Astrocyte (in vitro differentiated cells and primary cell): ENCODE results near the gene SH3BGRL. TPM values are rescaled to one million over a fixed set of nuclear protein-coding genes. Genes with fewer than 3 reads are reported as not detected.

Experiments
- DNase-seq: peaks from one replicate; pipeline ENCODE4 v3.0.0-alpha.2; 2010; ENCODE audit warnings: low read depth
- FAIRE-seq: peaks from 2 replicates; lab custom pipeline; 2011; peaks lifted over from hg19 to GRCh38; lab: Jason Lieb, UNC
- H2AFZ ChIP-seq: 2 replicates; pipeline ENCODE4 v1.6.0; 2012; ENCODE audit warnings: low read depth, low read length, inconsistent platforms
- H3K27ac ChIP-seq: 2 replicates; pipeline ENCODE4 v1.5.1; 2011; ENCODE audit warnings: low read depth, low read length, inconsistent platforms
- H3K27me3 ChIP-seq: 2 replicates; pipeline ENCODE4 v1.6.0; 2011; ENCODE audit warnings: low read length, inconsistent platforms; ENCODE audit not compliant: insufficient read depth
- H3K36me3 ChIP-seq: 2 replicates; pipeline ENCODE4 v1.5.1; 2011; ENCODE audit warnings: low read length, inconsistent platforms; ENCODE audit not compliant: insufficient read depth
- H3K4me1 ChIP-seq: 2 replicates; pipeline ENCODE4 v1.5.1; 2011; ENCODE audit warnings: low read length, inconsistent platforms; ENCODE audit not compliant: insufficient read depth
- H3K4me2 ChIP-seq: 2 replicates; pipeline ENCODE4 v1.6.0; 2012; ENCODE audit warnings: low read length, inconsistent platforms
- H3K4me3 ChIP-seq: 2 replicates; pipeline ENCODE4 v1.5.1; 2011; ENCODE audit warnings: low read depth, mild to moderate bottlenecking, low read length, inconsistent platforms; ENCODE audit not compliant: insufficient read depth
- H3K79me2 ChIP-seq: 2 replicates; pipeline ENCODE4 v1.6.0; 2012; ENCODE audit warnings: mild to moderate bottlenecking, low read length, inconsistent platforms; ENCODE audit not compliant: insufficient read depth
- H3K9ac ChIP-seq: 2 replicates; pipeline ENCODE4 v1.6.0; 2012; ENCODE audit warnings: mild to moderate bottlenecking, low read length, inconsistent platforms
- H3K9me3 ChIP-seq: 2 replicates; pipeline ENCODE4 v1.5.1; 2012; ENCODE audit warnings: low read depth, mild to moderate bottlenecking, low read length, inconsistent platforms; ENCODE audit not compliant: insufficient read depth
- H4K20me1 ChIP-seq: 2 replicates; pipeline ENCODE4 v1.6.0; 2012; ENCODE audit warnings: low read length, inconsistent platforms; ENCODE audit not compliant: insufficient read depth
- H3K27ac Mint-ChIP-seq: one replicate; pipeline ENCODE4 v1.8.0; 2021; ENCODE audit warnings: mild to moderate bottlenecking, mixed read lengths; ENCODE audit not compliant: unreplicated experiment
- H3K27me3 Mint-ChIP-seq: one replicate; pipeline ENCODE4 v1.8.0; 2021; ENCODE audit warnings: low read depth, mixed read lengths; ENCODE audit not compliant: unreplicated experiment
- H3K36me3 Mint-ChIP-seq: one replicate; pipeline ENCODE4 v1.8.0; 2021; ENCODE audit warnings: low read depth, mixed read lengths; ENCODE audit not compliant: unreplicated experiment
- H3K4me1 Mint-ChIP-seq: one replicate; pipeline ENCODE4 v1.8.0; 2021; ENCODE audit warnings: low read depth, mixed read lengths; ENCODE audit not compliant: unreplicated experiment
- H3K4me3 Mint-ChIP-seq: one replicate; pipeline ENCODE4 v1.8.0; 2021; ENCODE audit warnings: mild to moderate bottlenecking, moderate library complexity, mixed read lengths; ENCODE audit not compliant: unreplicated experiment
- H3K9me3 Mint-ChIP-seq: one replicate; pipeline ENCODE4 v1.8.0; 2021; ENCODE audit warnings: mild to moderate bottlenecking, mixed read lengths; ENCODE audit not compliant: unreplicated experiment
- EZH2 ChIP-seq: IDR thresholded peaks from 2 replicates; pipeline ENCODE4 v1.6.1; 2012; ENCODE audit warnings: mild to moderate bottlenecking, low read length, inconsistent platforms; ENCODE audit not compliant: insufficient read depth
- total RNA-seq: library from RNA; stranded (reverse); gene quantifications from 2 replicates; pipeline ENCODE4 v1.2.1, GENCODE V29; 2021
- TF ChIP-seq, protein P1 (sequence below): IDR thresholded peaks from 2 replicates; pipeline ENCODE4 v1.5.1; 2011; ENCODE audit warnings: low read depth, mild to moderate bottlenecking, inconsistent platforms, low read length, moderate library complexity; ENCODE audit not compliant: insufficient read depth

The SH3BGRL gene
- total RNA-seq, 1 donor from 2014 or later = 132 TPM

DNA sequence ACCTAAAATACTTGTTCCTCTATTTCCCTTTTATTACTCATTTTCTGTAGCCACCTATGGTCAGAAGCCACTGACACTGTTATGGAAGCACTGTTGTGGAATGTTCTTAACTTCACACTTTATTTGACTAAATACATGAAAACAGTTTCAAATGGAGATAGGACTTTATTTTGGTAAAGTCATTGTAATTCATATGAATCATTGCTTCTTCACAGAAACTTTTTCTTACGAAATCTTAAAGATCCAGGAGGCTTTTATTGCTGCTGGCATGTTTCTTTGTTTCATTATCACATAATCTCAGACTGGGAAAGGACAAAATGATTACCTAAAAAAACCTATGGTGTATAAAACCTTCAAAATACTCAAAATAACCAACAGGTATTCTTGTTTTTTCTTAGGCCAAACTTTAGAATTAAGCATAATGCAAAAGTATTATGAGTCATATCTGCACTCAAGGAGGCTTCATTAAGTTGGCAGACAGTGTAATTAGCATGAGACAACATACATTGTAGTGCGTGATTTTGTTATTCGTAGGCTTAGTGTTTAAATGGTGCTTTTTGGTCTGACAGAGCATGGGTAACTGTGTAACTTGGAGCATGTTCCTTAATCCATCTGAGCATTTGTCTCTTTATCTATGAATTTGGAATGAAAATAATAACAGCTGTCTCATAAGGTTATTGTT lies 58.0 kb downstream of the SH3BGRL start:
- no peak overlapping the region for H3K4me3 ChIP-seq
- peak overlapping the region; percentile 95 for H3K27ac Mint-ChIP-seq
- peaks cover 46% of the 10 kb centered on the region for H3K4me1 Mint-ChIP-seq
- DNase-seq (peak; percentile 41), FAIRE-seq (peak; percentile 100)
- H3K27me3 ChIP-seq = no peaks in the 10 kb centered on the region
- TF ChIP-seq EZH2 = no peak
- TF ChIP-seq, protein P1, sequence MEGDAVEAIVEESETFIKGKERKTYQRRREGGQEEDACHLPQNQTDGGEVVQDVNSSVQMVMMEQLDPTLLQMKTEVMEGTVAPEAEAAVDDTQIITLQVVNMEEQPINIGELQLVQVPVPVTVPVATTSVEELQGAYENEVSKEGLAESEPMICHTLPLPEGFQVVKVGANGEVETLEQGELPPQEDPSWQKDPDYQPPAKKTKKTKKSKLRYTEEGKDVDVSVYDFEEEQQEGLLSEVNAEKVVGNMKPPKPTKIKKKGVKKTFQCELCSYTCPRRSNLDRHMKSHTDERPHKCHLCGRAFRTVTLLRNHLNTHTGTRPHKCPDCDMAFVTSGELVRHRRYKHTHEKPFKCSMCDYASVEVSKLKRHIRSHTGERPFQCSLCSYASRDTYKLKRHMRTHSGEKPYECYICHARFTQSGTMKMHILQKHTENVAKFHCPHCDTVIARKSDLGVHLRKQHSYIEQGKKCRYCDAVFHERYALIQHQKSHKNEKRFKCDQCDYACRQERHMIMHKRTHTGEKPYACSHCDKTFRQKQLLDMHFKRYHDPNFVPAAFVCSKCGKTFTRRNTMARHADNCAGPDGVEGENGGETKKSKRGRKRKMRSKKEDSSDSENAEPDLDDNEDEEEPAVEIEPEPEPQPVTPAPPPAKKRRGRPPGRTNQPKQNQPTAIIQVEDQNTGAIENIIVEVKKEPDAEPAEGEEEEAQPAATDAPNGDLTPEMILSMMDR = no peak
- no peaks in the 10 kb centered on the region for H4K20me1 ChIP-seq
- H2AFZ ChIP-seq = no peak overlapping the region
- peaks cover 34% of the 10 kb centered on the region for H3K4me1 ChIP-seq
- no peaks in the 10 kb centered on the region for H3K36me3 Mint-ChIP-seq
- no peaks in the 10 kb centered on the region for H3K36me3 ChIP-seq
- H3K27ac ChIP-seq = peak overlapping the region; percentile 59
- H3K4me3 Mint-ChIP-seq = no peak overlapping the region
- H3K9ac ChIP-seq = peak overlapping the region; percentile 32
- H3K9me3 ChIP-seq = no peaks in the 10 kb centered on the region
- H3K4me2 ChIP-seq = peak overlapping the region; percentile 67
- H3K27me3 Mint-ChIP-seq = no peaks in the 10 kb centered on the region
- H3K9me3 Mint-ChIP-seq = no peaks in the 10 kb centered on the region
- peaks cover 3% of the 10 kb centered on the region for H3K79me2 ChIP-seq

DNA sequence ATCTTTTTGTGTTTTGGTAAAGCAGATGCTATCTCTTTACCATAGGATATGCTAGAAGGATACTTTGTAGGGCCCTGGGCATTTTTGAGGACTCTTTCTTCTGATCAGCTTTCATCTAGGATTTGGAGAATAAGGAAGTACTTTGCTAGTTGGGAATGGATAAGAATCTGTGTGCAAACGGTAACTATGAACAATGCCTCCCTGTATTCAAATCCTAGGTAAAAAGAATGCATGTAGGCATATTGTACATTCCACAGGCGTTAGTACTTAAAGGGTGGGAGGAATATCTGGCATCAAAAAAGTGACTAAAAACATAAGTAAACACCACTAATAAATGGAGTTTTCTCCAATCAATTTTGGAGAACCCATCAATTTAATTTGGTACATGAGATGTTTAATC lies 59.7 kb downstream of the SH3BGRL start:
- DNase-seq (peak; percentile 78), FAIRE-seq (peak; percentile 98)
- Mint-ChIP-seq H3K27me3 (no peaks in the 10 kb centered on the region), H3K4me3 (no peak overlapping the region), H3K9me3 (peaks cover 3% of the 10 kb centered on the region), H3K27ac (peak overlapping the region; percentile 97), H3K4me1 (peaks cover 46% of the 10 kb centered on the region), H3K36me3 (peaks cover 1% of the 10 kb centered on the region)
- Histone ChIP-seq H4K20me1 (no peaks in the 10 kb centered on the region), H3K27me3 (no peaks in the 10 kb centered on the region), H3K4me3 (no peak overlapping the region), H3K4me1 (peaks cover 34% of the 10 kb centered on the region), H3K27ac (peak overlapping the region; percentile 61), H2AFZ (no peak overlapping the region), H3K4me2 (peak overlapping the region; percentile 65), H3K9me3 (no peaks in the 10 kb centered on the region), H3K9ac (peak overlapping the region; percentile 43), H3K79me2 (peaks cover 3% of the 10 kb centered on the region), H3K36me3 (no peaks in the 10 kb centered on the region)
- TF ChIP-seq, protein P1 = no peak
- no peak for TF ChIP-seq EZH2

DNA sequence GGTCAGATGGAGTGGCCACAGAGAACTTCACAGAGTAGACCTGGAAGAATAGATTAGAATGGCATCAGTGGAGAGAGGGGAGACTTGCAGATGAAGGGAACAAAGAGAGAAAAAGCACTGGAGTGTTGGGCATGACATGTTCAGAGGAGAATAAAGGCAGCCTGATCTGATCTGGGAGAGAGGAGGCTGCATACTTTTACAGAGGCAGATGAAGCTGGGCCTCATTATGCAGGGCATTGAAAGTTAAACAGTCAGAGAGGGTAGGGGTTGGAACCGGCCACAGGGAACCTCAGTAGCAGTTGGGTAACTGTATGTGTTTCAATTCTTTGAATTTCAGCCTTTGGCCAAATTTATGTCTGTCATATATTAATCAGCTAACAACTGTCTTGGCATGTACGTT lies 61.2 kb downstream of the SH3BGRL start:
- H3K4me1 ChIP-seq = peaks cover 34% of the 10 kb centered on the region
- DNase-seq = no peak
- no peak overlapping the region for H2AFZ ChIP-seq
- no peak overlapping the region for H3K4me3 ChIP-seq
- peak overlapping the region; percentile 35 for H3K27ac Mint-ChIP-seq
- TF ChIP-seq, protein P1 = no peak
- no peak for TF ChIP-seq EZH2
- no peaks in the 10 kb centered on the region for H4K20me1 ChIP-seq
- no peaks in the 10 kb centered on the region for H3K27me3 Mint-ChIP-seq
- FAIRE-seq = no peak
- H3K9ac ChIP-seq = no peak overlapping the region
- no peaks in the 10 kb centered on the region for H3K79me2 ChIP-seq
- H3K4me3 Mint-ChIP-seq = no peak overlapping the region
- H3K9me3 Mint-ChIP-seq = peaks cover 3% of the 10 kb centered on the region
- H3K4me2 ChIP-seq = no peak overlapping the region
- peaks cover 46% of the 10 kb centered on the region for H3K4me1 Mint-ChIP-seq
- no peaks in the 10 kb centered on the region for H3K9me3 ChIP-seq
- no peaks in the 10 kb centered on the region for H3K36me3 ChIP-seq
- peaks cover 1% of the 10 kb centered on the region for H3K36me3 Mint-ChIP-seq
- no peak overlapping the region for H3K27ac ChIP-seq
- no peaks in the 10 kb centered on the region for H3K27me3 ChIP-seq
